ENCODE data around the gene AOPEP. TPM values are rescaled to one million over a fixed set of nuclear protein-coding genes. Genes with fewer than 3 reads are reported as not detected.

AOPEP gene
- total RNA-seq, 5 donors from 2014 or later (not counting 1 experiment from before 2014, with no cell fraction given): 10.4 to 14.8 (median 11.3) TPM

DNA sequence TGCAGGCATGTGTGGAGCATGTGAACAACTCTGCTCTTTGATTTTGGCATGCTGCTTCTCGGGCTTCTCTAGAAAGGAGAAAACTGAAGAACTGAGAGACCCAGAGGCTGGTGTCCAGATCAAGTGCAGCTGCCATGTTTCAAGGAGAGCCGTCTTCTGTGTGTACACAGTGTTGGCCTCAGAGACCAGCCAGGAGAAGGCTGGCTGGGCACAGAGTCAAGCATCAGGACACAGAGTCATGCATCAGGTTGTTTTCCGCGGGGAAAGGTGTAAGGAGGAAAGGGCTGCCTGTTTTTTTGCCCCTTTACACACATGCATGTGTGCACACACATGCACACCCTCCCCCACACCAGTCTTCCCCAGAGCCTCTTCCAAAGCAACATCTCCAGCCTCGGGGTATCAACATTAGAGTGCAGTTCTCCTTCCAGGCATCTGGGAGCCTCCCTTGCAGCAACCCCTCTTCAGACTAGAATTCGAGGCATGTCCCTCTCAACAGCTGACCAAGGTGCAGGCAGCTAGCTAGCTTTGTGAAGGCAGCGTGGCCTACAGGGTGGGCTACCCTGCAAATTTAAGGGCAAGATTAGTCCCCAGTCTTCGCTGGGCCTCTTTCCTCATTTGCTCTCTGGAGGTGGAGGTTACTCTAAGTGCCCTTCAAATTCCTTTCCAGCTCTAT lies 180.9 kb downstream of the AOPEP start:
- Histone ChIP-seq H3K36me3 (ENCODE audit: control insufficient read depth in 2 of 2, extremely low read depth in 1 of 2, insufficient read depth in 1 of 2, low read length in 1 of 2) (peaks cover 0 to 3% of the 10 kb centered on the region in 2 donors), H3K9me3 (no peaks in the 10 kb centered on the region), H3K4me3 (ENCODE audit: control insufficient read depth in 1 of 2, extremely low read depth in 1 of 2, low read length in 1 of 2) (no peak overlapping the region), H3K4me1 (ENCODE audit: control insufficient read depth in 1 of 2, extremely low read depth in 1 of 2, insufficient read depth in 2 of 2, low read length in 2 of 2) (no peaks in the 10 kb centered on the region), H3K27ac (ENCODE audit: low read length) (no peak overlapping the region), H3K27me3 (replicated peaks in 1 of 2; ENCODE audit: control insufficient read depth in 2 of 2, extremely low read depth in 1 of 2, insufficient read depth in 2 of 2, low read length in 1 of 2) (no peaks in the 10 kb centered on the region)
- H3K9me3 Mint-ChIP-seq: no peaks in the 10 kb centered on the region
- ChIA-PET CTCF (interaction anchor here in 1 of 2 donors (0.6 kb wide), 1 partner anchor 41 kb away, joined by 3 read pairs; no protein-coding TSS in a partner anchor), POLR2A (no interaction called here)
- DNase-seq (no peak), ATAC-seq (replicated peaks in 1 of 4) (no peak)
- H3K36me3 Mint-ChIP-seq: peaks cover 3% of the 10 kb centered on the region
- no peaks in the 10 kb centered on the region for H3K27me3 Mint-ChIP-seq
- WGBS (ENCODE audit: insufficient coverage): 92% methylated on average over 3 of the region's 8 CpGs
- no peaks in the 10 kb centered on the region for H3K4me1 Mint-ChIP-seq
- no peak overlapping the region for H3K27ac Mint-ChIP-seq
- H3K4me3 Mint-ChIP-seq: no peak overlapping the region

- H3K27ac Mint-ChIP-seq: no peak overlapping the region
Measured at GRCh38 chr9:94908011-94908563, 181.6 kb downstream of the AOPEP start.

GRCh38 chr9:94908583-94909249 lies 182.2 kb downstream of the AOPEP start:
- no peak overlapping the region for H3K4me3 Mint-ChIP-seq
- ChIA-PET POLR2A (no interaction called here), CTCF (interaction anchor here in 1 of 2 donors (0.6 kb wide), 1 partner anchor 109 kb away, joined by 4 read pairs; no protein-coding TSS in a partner anchor)
- H3K36me3 Mint-ChIP-seq: peaks cover 3% of the 10 kb centered on the region
- H3K4me3 ChIP-seq (ENCODE audit: control insufficient read depth in 1 of 2, extremely low read depth in 1 of 2, low read length in 1 of 2): no peak overlapping the region
- no peak overlapping the region for H3K27ac ChIP-seq (ENCODE audit: low read length)
- H3K9me3 Mint-ChIP-seq: no peaks in the 10 kb centered on the region
- no peak for DNase-seq
- no peak for ATAC-seq (replicated peaks in 1 of 4)
- H3K36me3 ChIP-seq (ENCODE audit: control insufficient read depth in 2 of 2, extremely low read depth in 1 of 2, insufficient read depth in 1 of 2, low read length in 1 of 2): peaks cover 0 to 3% of the 10 kb centered on the region in 2 donors
- no peak overlapping the region for H3K27ac Mint-ChIP-seq
- no peaks in the 10 kb centered on the region for H3K27me3 ChIP-seq (replicated peaks in 1 of 2; ENCODE audit: control insufficient read depth in 2 of 2, extremely low read depth in 1 of 2, insufficient read depth in 2 of 2, low read length in 1 of 2)
- WGBS (ENCODE audit: insufficient coverage): no CpG with 5 or more reads among the region's 9 CpGs
- no peaks in the 10 kb centered on the region for H3K9me3 ChIP-seq
- no peaks in the 10 kb centered on the region for H3K4me1 Mint-ChIP-seq
- H3K4me1 ChIP-seq (ENCODE audit: control insufficient read depth in 1 of 2, extremely low read depth in 1 of 2, insufficient read depth in 2 of 2, low read length in 2 of 2): no peaks in the 10 kb centered on the region
- H3K27me3 Mint-ChIP-seq: no peaks in the 10 kb centered on the region

More at GRCh38 chr9:94908011-94908563, 181.6 kb downstream of the AOPEP start:
- no peak overlapping the region for H3K27ac ChIP-seq (ENCODE audit: low read length)
- ChIA-PET POLR2A (no interaction called here), CTCF (interaction anchor here in 1 of 2 donors (0.6 kb wide), 1 partner anchor 109 kb away, joined by 4 read pairs; no protein-coding TSS in a partner anchor)
- Mint-ChIP-seq H3K9me3 (no peaks in the 10 kb centered on the region), H3K27me3 (no peaks in the 10 kb centered on the region), H3K4me3 (no peak overlapping the region), H3K4me1 (no peaks in the 10 kb centered on the region), H3K36me3 (peaks cover 3% of the 10 kb centered on the region)
- H3K36me3 ChIP-seq (ENCODE audit: control insufficient read depth in 2 of 2, extremely low read depth in 1 of 2, insufficient read depth in 1 of 2, low read length in 1 of 2): peaks cover 0 to 3% of the 10 kb centered on the region in 2 donors
- WGBS (ENCODE audit: insufficient coverage): 60% methylated on average over 4 of the region's 9 CpGs
- no peak overlapping the region for H3K4me3 ChIP-seq (ENCODE audit: control insufficient read depth in 1 of 2, extremely low read depth in 1 of 2, low read length in 1 of 2)
- DNase-seq (no peak), ATAC-seq (replicated peaks in 1 of 4) (no peak)
- H3K27me3 ChIP-seq (replicated peaks in 1 of 2; ENCODE audit: control insufficient read depth in 2 of 2, extremely low read depth in 1 of 2, insufficient read depth in 2 of 2, low read length in 1 of 2): no peaks in the 10 kb centered on the region
- no peaks in the 10 kb centered on the region for H3K9me3 ChIP-seq
- no peaks in the 10 kb centered on the region for H3K4me1 ChIP-seq (ENCODE audit: control insufficient read depth in 1 of 2, extremely low read depth in 1 of 2, insufficient read depth in 2 of 2, low read length in 2 of 2)

GRCh38 chr9:94909250-94909894 lies 182.9 kb downstream of the AOPEP start:
- no peaks in the 10 kb centered on the region for H3K9me3 Mint-ChIP-seq
- no peak overlapping the region for H3K27ac ChIP-seq (ENCODE audit: low read length)
- H3K9me3 ChIP-seq: no peaks in the 10 kb centered on the region
- WGBS (ENCODE audit: insufficient coverage): 71% methylated on average over 7 of the region's 12 CpGs
- POLR2A ChIA-PET: no interaction called here
- H3K36me3 ChIP-seq (ENCODE audit: control insufficient read depth in 2 of 2, extremely low read depth in 1 of 2, insufficient read depth in 1 of 2, low read length in 1 of 2): peaks cover 0 to 3% of the 10 kb centered on the region in 2 donors
- DNase-seq (no peak), ATAC-seq (replicated peaks in 1 of 4) (no peak)
- CTCF ChIA-PET: interaction anchor here in 1 of 2 donors (0.6 kb wide), 1 partner anchor 217 kb away, joined by 6 read pairs; no protein-coding TSS in a partner anchor
- H3K27me3 ChIP-seq (replicated peaks in 1 of 2; ENCODE audit: control insufficient read depth in 2 of 2, extremely low read depth in 1 of 2, insufficient read depth in 2 of 2, low read length in 1 of 2): no peaks in the 10 kb centered on the region
- no peaks in the 10 kb centered on the region for H3K36me3 Mint-ChIP-seq
- H3K4me1 ChIP-seq (ENCODE audit: control insufficient read depth in 1 of 2, extremely low read depth in 1 of 2, insufficient read depth in 2 of 2, low read length in 2 of 2): no peaks in the 10 kb centered on the region
- no peak overlapping the region for H3K4me3 ChIP-seq (ENCODE audit: control insufficient read depth in 1 of 2, extremely low read depth in 1 of 2, low read length in 1 of 2)
- H3K27me3 Mint-ChIP-seq: no peaks in the 10 kb centered on the region
- no peak overlapping the region for H3K4me3 Mint-ChIP-seq
- no peaks in the 10 kb centered on the region for H3K4me1 Mint-ChIP-seq
- no peak overlapping the region for H3K27ac Mint-ChIP-seq

- 97% methylated on average over 14 of the region's 20 CpGs for WGBS (ENCODE audit: insufficient coverage)
- Mint-ChIP-seq H3K4me1 (no peaks in the 10 kb centered on the region), H3K27ac (no peak overlapping the region), H3K9me3 (no peaks in the 10 kb centered on the region), H3K27me3 (no peaks in the 10 kb centered on the region), H3K4me3 (no peak overlapping the region), H3K36me3 (no peaks in the 10 kb centered on the region)
- CTCF ChIA-PET: no interaction called here
- no peaks in the 10 kb centered on the region for H3K9me3 ChIP-seq
- no peak for DNase-seq
- no peak for ATAC-seq (replicated peaks in 1 of 4)
- H3K4me3 ChIP-seq (ENCODE audit: control insufficient read depth in 1 of 2, extremely low read depth in 1 of 2, low read length in 1 of 2): no peak overlapping the region
- no peak overlapping the region for H3K27ac ChIP-seq (ENCODE audit: low read length)
- H3K36me3 ChIP-seq (ENCODE audit: control insufficient read depth in 2 of 2, extremely low read depth in 1 of 2, insufficient read depth in 1 of 2, low read length in 1 of 2): peaks cover 0 to 3% of the 10 kb centered on the region in 2 donors
- H3K27me3 ChIP-seq (replicated peaks in 1 of 2; ENCODE audit: control insufficient read depth in 2 of 2, extremely low read depth in 1 of 2, insufficient read depth in 2 of 2, low read length in 1 of 2): no peaks in the 10 kb centered on the region
- no peaks in the 10 kb centered on the region for H3K4me1 ChIP-seq (ENCODE audit: control insufficient read depth in 1 of 2, extremely low read depth in 1 of 2, insufficient read depth in 2 of 2, low read length in 2 of 2)
- POLR2A ChIA-PET: no interaction called here
Measured at GRCh38 chr9:94909965-94910730, 183.6 kb downstream of the AOPEP start.

- H3K36me3 Mint-ChIP-seq: peaks cover 4% of the 10 kb centered on the region
- H3K4me3 Mint-ChIP-seq: no peak overlapping the region
- H3K27ac ChIP-seq (ENCODE audit: low read length): no peak overlapping the region
- H3K27me3 ChIP-seq (replicated peaks in 1 of 2; ENCODE audit: control insufficient read depth in 2 of 2, extremely low read depth in 1 of 2, insufficient read depth in 2 of 2, low read length in 1 of 2): no peaks in the 10 kb centered on the region
- ATAC-seq (replicated peaks in 1 of 4): no peak
- H3K27ac Mint-ChIP-seq: no peak overlapping the region
- CTCF ChIA-PET: interaction anchor here in 1 of 2 donors (0.6 kb wide), 1 partner anchor 32 kb away, joined by 5 read pairs; no protein-coding TSS in a partner anchor
- no peaks in the 10 kb centered on the region for H3K4me1 ChIP-seq (ENCODE audit: control insufficient read depth in 1 of 2, extremely low read depth in 1 of 2, insufficient read depth in 2 of 2, low read length in 2 of 2)
- POLR2A ChIA-PET: interaction anchor here in 1 of 2 donors (0.6 kb wide), 1 partner anchor 22 kb away, joined by 3 read pairs; no protein-coding TSS in a partner anchor
- DNase-seq: no peak
- no peaks in the 10 kb centered on the region for H3K9me3 ChIP-seq
- no peak overlapping the region for H3K4me3 ChIP-seq (ENCODE audit: control insufficient read depth in 1 of 2, extremely low read depth in 1 of 2, low read length in 1 of 2)
- H3K36me3 ChIP-seq (ENCODE audit: control insufficient read depth in 2 of 2, extremely low read depth in 1 of 2, insufficient read depth in 1 of 2, low read length in 1 of 2): peaks cover 0 to 3% of the 10 kb centered on the region in 2 donors
- H3K9me3 Mint-ChIP-seq: no peaks in the 10 kb centered on the region
- no peaks in the 10 kb centered on the region for H3K27me3 Mint-ChIP-seq
- WGBS (ENCODE audit: insufficient coverage): 75% methylated on average over 2 of the region's 3 CpGs
- H3K4me1 Mint-ChIP-seq: no peaks in the 10 kb centered on the region
Measured at GRCh38 chr9:94911211-94911610, 184.7 kb downstream of the AOPEP start.

Data from T-cell (primary cell).